NCI-H1436 (cell line): Measurements from ENCODE around the gene UBE2A.

Experiments
- DNase-seq: peaks from one replicate; lab custom pipeline; 2025; lab: John Stamatoyannopoulos, UW

The UBE2A gene

GRCh38 chrX:119607018-119607389 is 32.6 kb downstream of the UBE2A start:
- no peak for DNase-seq

- DNase-seq = no peak
Measured at GRCh38 chrX:119614776-119615175, 40.4 kb downstream of the UBE2A start.

GRCh38 chrX:119617517-119618164 is 43.3 kb downstream of the UBE2A start:
- no peak for DNase-seq

- DNase-seq = no peak
Measured at GRCh38 chrX:119618439-119618838, 44.1 kb downstream of the UBE2A start.

GRCh38 chrX:119622356-119623232 is 48.2 kb downstream of the UBE2A start:
- no peak for DNase-seq

GRCh38 chrX:119624417-119624816 is 50.1 kb downstream of the UBE2A start:
- no peak for DNase-seq

GRCh38 chrX:119624951-119625668 is 50.7 kb downstream of the UBE2A start:
- no peak for DNase-seq

GRCh38 chrX:119625843-119626242 is 51.5 kb downstream of the UBE2A start:
- DNase-seq = no peak
